ENCODE measurements around the gene BEND7. TPM values are rescaled to one million over a fixed set of nuclear protein-coding genes. Genes with fewer than 3 reads are reported as not detected.
A peak's percentile ranks its signal among the peaks of the same experiment; 100 is the strongest.

The BEND7 gene
- total and polyA plus RNA-seq, 9 of the 15 experiments (the other 6 are each of a cell fraction or from before 2014, with no cell fraction given): 1.3 to 11.4 (median 5.2) TPM

DNA sequence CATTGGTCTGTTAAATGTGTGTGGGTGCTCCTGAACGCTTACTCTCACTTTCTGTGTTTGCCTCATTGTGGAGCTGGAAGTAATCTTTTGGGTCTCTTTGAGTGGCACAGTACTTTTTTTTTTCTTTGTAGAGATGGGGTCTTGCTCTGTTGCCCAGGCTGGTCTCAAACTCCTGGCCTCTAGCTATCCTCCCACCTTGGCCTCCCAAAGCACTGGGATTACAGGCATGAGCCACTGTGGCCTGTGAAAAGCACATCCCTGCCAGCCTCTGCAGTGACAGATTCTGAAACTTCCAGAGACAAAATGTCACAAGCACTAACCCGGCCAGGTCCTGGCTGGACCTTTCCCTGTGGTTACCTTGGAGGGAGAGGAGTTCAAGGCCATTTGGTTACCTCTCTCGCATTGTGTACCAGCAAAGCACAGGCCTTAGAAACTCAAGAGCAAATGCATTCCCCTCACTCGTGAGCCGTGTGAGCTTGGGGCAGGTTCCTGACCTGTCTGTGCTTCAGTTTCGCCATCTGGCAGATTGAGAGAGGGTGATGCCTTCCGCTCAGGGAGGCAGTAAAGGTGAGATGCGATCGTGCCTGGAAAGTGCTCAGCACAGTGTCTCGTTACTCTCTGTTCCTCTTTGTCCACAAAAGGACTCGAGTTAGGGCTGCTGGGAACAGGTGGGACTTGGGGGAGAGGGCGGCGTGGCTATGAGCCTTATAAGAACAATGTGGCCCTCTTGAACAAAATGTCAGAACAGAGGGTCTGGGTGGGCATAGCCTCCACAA, 108.1 kb downstream of the BEND7 start:
- no peaks in the 10 kb centered on the region; the same call in 1 of the 2 replicates for H3K9me3 ChIP-seq (replicated peaks; ENCODE audit: control insufficient read depth, insufficient read depth, low read depth, low read length)
- 66% methylated on average over 13 of the region's 13 CpGs for WGBS (ENCODE audit: insufficient coverage, low coverage, missing lambda C conversion rate)
- 0 out of 2 replicates have a peak overlapping the region, but pooled peaks have one; percentile 17 for H2AFZ ChIP-seq (ENCODE audit: low read depth, low read length)
- no peaks in the 10 kb centered on the region for H3K79me2 ChIP-seq (ENCODE audit: control insufficient read depth, insufficient read depth, low read length)
- no peak for ATAC-seq
- POLR2A ChIA-PET: interaction anchor here (0.6 to 1.5 kb wide), 3 partner anchors 14 to 16 kb away, joined by 3 to 4 read pairs (median 3); no protein-coding TSS in a partner anchor
- H3K9ac ChIP-seq (ENCODE audit: insufficient read depth in 1 of 2, low read depth in 2 of 2, low read length in 2 of 2): peak overlapping the region in 1 of 2 experiments; percentile 68; a peak in 1 of 4 replicates
- no peak overlapping the region for H3K27ac ChIP-seq (ENCODE audit: extremely low read depth, low read depth, low read length)
- no peak overlapping the region for H3K4me2 ChIP-seq (ENCODE audit: insufficient read depth, low read length)
- in situ Hi-C loops (cut with MboI) (no loop called here), intact Hi-C loops (cut with micrococcal nuclease) (no loop called here)
- BruUV-seq (replicated peaks): no TSS peak
- TF ChIP-seq ZNF121 (CRISPR knock-in tag; conservative IDR thresholded peaks at IDR 0.05) (0 out of 2 replicates have a peak, but pooled peaks have one; percentile 11), ZNF263 (CRISPR knock-in tag; IDR thresholded peaks at IDR 0.05; ENCODE audit: borderline replicate concordance) (no peak)
- H3K36me3 ChIP-seq (ENCODE audit: control insufficient read depth, insufficient read depth, low read length): no peaks in the 10 kb centered on the region
- no peaks in the 10 kb centered on the region; a peak in 1 of 5 replicates for H3K27me3 ChIP-seq (ENCODE audit: control insufficient read depth in 2 of 2, insufficient read depth in 2 of 2, low read length in 2 of 2)
- DNase-seq (ENCODE audit: extremely low read depth in 1 of 4, low spot score in 3 of 4): no peak
- CTCF ChIA-PET (ENCODE audit: low intra/inter-chr PET ratio): no interaction called here
- no peaks in the 10 kb centered on the region for H4K20me1 ChIP-seq (replicated peaks; ENCODE audit: control insufficient read depth, insufficient read depth, low read length)
- no peak for FAIRE-seq
- H3K9me1 ChIP-seq (ENCODE audit: control insufficient read depth, insufficient read depth, low read length): no peaks in the 10 kb centered on the region
- no peak overlapping the region for H3K4me3 ChIP-seq
- peaks cover 23 to 25% of the 10 kb centered on the region in 2 experiments for H3K4me1 ChIP-seq (replicated peaks in 1 of 2; ENCODE audit: control insufficient read depth in 2 of 2, insufficient read depth in 2 of 2, low read length in 2 of 2)

- peaks cover 17% of the 10 kb centered on the region for H3K9me3 ChIP-seq (replicated peaks; ENCODE audit: control insufficient read depth, insufficient read depth, low read depth, low read length)
- H3K79me2 ChIP-seq (ENCODE audit: control insufficient read depth, insufficient read depth, low read length): no peaks in the 10 kb centered on the region
- ATAC-seq: peak; percentile 82
- DNase-seq (ENCODE audit: extremely low read depth in 1 of 4, low spot score in 3 of 4): peak; percentile 72 to 84 (median 74)
- H3K9ac ChIP-seq (ENCODE audit: insufficient read depth in 1 of 2, low read depth in 2 of 2, low read length in 2 of 2): peak overlapping the region; percentile 18 to 46; a peak in 3 of 4 replicates
- in situ Hi-C loops (cut with MboI): no loop called here
- peak overlapping the region; percentile 51 for H3K4me2 ChIP-seq (ENCODE audit: insufficient read depth, low read length)
- H3K9me1 ChIP-seq (ENCODE audit: control insufficient read depth, insufficient read depth, low read length): no peaks in the 10 kb centered on the region
- intact Hi-C loops (cut with micrococcal nuclease): no loop called here
- FAIRE-seq: peak; percentile 92
- no peak overlapping the region for H3K4me3 ChIP-seq
- peak overlapping the region; percentile 95 for H2AFZ ChIP-seq (ENCODE audit: low read depth, low read length)
- H3K27ac ChIP-seq (ENCODE audit: extremely low read depth, low read depth, low read length): peak overlapping the region; percentile 91
- no peaks in the 10 kb centered on the region for H4K20me1 ChIP-seq (replicated peaks; ENCODE audit: control insufficient read depth, insufficient read depth, low read length)
- H3K36me3 ChIP-seq (ENCODE audit: control insufficient read depth, insufficient read depth, low read length): no peaks in the 10 kb centered on the region
- H3K27me3 ChIP-seq (ENCODE audit: control insufficient read depth in 2 of 2, insufficient read depth in 2 of 2, low read length in 2 of 2): no peaks in the 10 kb centered on the region
- 14% methylated on average over 9 of the region's 9 CpGs for WGBS (ENCODE audit: insufficient coverage, low coverage, missing lambda C conversion rate)
- peaks cover 23 to 33% of the 10 kb centered on the region in 2 experiments for H3K4me1 ChIP-seq (replicated peaks in 1 of 2; ENCODE audit: control insufficient read depth in 2 of 2, insufficient read depth in 2 of 2, low read length in 2 of 2)
- ChIA-PET CTCF (ENCODE audit: low intra/inter-chr PET ratio) (no interaction called here), POLR2A (interaction anchor here (0.6 to 0.7 kb wide), 3 partner anchors 9 to 53 kb away, joined by 3 to 4 read pairs (median 4); no protein-coding TSS in a partner anchor)
- BruUV-seq (replicated peaks): no TSS peak
- TF ChIP-seq SMAD3 (CRISPR knock-in tag; conservative IDR thresholded peaks at IDR 0.05): no peak
- TF ChIP-seq, protein P1, sequence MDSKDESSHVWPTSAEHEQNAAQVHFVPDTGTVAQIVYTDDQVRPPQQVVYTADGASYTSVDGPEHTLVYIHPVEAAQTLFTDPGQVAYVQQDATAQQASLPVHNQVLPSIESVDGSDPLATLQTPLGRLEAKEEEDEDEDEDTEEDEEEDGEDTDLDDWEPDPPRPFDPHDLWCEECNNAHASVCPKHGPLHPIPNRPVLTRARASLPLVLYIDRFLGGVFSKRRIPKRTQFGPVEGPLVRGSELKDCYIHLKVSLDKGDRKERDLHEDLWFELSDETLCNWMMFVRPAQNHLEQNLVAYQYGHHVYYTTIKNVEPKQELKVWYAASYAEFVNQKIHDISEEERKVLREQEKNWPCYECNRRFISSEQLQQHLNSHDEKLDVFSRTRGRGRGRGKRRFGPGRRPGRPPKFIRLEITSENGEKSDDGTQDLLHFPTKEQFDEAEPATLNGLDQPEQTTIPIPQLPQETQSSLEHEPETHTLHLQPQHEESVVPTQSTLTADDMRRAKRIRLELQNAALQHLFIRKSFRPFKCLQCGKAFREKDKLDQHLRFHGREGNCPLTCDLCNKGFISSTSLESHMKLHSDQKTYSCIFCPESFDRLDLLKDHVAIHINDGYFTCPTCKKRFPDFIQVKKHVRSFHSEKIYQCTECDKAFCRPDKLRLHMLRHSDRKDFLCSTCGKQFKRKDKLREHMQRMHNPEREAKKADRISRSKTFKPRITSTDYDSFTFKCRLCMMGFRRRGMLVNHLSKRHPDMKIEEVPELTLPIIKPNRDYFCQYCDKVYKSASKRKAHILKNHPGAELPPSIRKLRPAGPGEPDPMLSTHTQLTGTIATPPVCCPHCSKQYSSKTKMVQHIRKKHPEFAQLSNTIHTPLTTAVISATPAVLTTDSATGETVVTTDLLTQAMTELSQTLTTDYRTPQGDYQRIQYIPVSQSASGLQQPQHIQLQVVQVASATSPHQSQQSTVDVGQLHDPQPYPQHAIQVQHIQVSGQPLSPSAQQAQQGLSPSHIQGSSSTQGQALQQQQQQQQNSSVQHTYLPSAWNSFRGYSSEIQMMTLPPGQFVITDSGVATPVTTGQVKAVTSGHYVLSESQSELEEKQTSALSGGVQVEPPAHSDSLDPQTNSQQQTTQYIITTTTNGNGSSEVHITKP (IDR thresholded peaks at IDR 0.05; ENCODE audit: partially characterized antibody): peak; percentile 19
- TF ChIP-seq FOXJ2 (tag; IDR thresholded peaks at IDR 0.05): 0 out of 2 replicates have a peak, but pooled peaks have one; percentile 47
- TF ChIP-seq FOS (IDR thresholded peaks at IDR 0.05; ENCODE audit: extremely low read depth, insufficient read length): no peak
- peak; percentile 41; the same call in 1 of the 2 replicates for TF ChIP-seq TFAP4 (CRISPR knock-in tag; IDR thresholded peaks at IDR 0.05; ENCODE audit: borderline replicate concordance)
These were observed 111.2 kb downstream of the BEND7 start for GRCh38 chr10:13417459-13418126.

Measured in K562 (cell line).